GM18873 (cell line): Measurements from ENCODE around the gene MADCAM1.

ENCODE experiments used
- ATAC-seq: cut with Tn5 transposase; IDR thresholded peaks from one replicate; pipeline ENCODE4 v1.9.1; 2021; ENCODE audit warnings: mild to moderate bottlenecking, moderate library complexity, moderate number of reproducible peaks; ENCODE audit not compliant: unreplicated experiment, low FRiP score

The MADCAM1 gene

GRCh38 chr19:485583-486236 is 10.6 kb upstream of the MADCAM1 start:
- no peak for ATAC-seq

- peak; percentile 54 for ATAC-seq
These were observed 7.5 kb upstream of the MADCAM1 start for GRCh38 chr19:488505-489417.

- no peak for ATAC-seq
These were observed 6.7 kb upstream of the MADCAM1 start for GRCh38 chr19:489418-490196.

- no peak for ATAC-seq
These were observed 5.0 kb upstream of the MADCAM1 start for GRCh38 chr19:491146-491741.

GRCh38 chr19:492091-492531 is 4.2 kb upstream of the MADCAM1 start:
- ATAC-seq: no peak

- no peak for ATAC-seq
These were observed 2.7 kb upstream of the MADCAM1 start for GRCh38 chr19:493391-494170.

GRCh38 chr19:494171-495080 is 1.9 kb upstream of the MADCAM1 start:
- ATAC-seq: no peak

GRCh38 chr19:495081-495401 is 1.2 kb upstream of the MADCAM1 start:
- ATAC-seq: no peak

GRCh38 chr19:495402-496111 is 729 bp upstream of the MADCAM1 start:
- no peak for ATAC-seq

- no peak for ATAC-seq
These were observed 700 bp downstream of the MADCAM1 start for GRCh38 chr19:496986-497385.

- ATAC-seq: no peak
These were observed 1.2 kb downstream of the MADCAM1 start for GRCh38 chr19:497491-497868.

GRCh38 chr19:497869-498510 is 1.7 kb downstream of the MADCAM1 start:
- no peak for ATAC-seq

- ATAC-seq: no peak
These were observed 2.2 kb downstream of the MADCAM1 start for GRCh38 chr19:498511-498891.

GRCh38 chr19:498977-499623 is 2.8 kb downstream of the MADCAM1 start:
- ATAC-seq: no peak

GRCh38 chr19:501646-502045 is 5.4 kb downstream of the MADCAM1 start:
- ATAC-seq: no peak

- ATAC-seq: no peak
These were observed 8.3 kb downstream of the MADCAM1 start for GRCh38 chr19:504616-505015.
